ENCODE measurements around the gene RTN1.

- TF ChIP-seq CTCF (conservative IDR thresholded peaks at IDR 0.05; ENCODE audit: low read length) (no peak), EZH2phosphoT487 (IDR thresholded peaks at IDR 0.05; ENCODE audit: borderline replicate concordance) (no peak)
Measured at GRCh38 chr14:59664741-59665140, 205.8 kb downstream of the RTN1 start.

All from Loucy (cell line).